GM18907 (cell line): Measurements from ENCODE around the gene GKN1.

ENCODE experiments used
- ATAC-seq: cut with Tn5 transposase; IDR thresholded peaks from one replicate; pipeline ENCODE4 v1.9.1; 2021; ENCODE audit warnings: mild to moderate bottlenecking, moderate library complexity; ENCODE audit not compliant: unreplicated experiment

The GKN1 gene

GRCh38 chr2:69003731-69004130, 29.3 kb downstream of the GKN1 start:
- ATAC-seq: no peak

GRCh38 chr2:69007169-69007568, 32.7 kb downstream of the GKN1 start:
- ATAC-seq: no peak

GRCh38 chr2:69007603-69008002, 33.2 kb downstream of the GKN1 start:
- no peak for ATAC-seq

- ATAC-seq: no peak
These were observed 36.2 kb downstream of the GKN1 start for GRCh38 chr2:69010437-69011194.

GRCh38 chr2:69011611-69012157, 37.2 kb downstream of the GKN1 start:
- ATAC-seq: no peak

GRCh38 chr2:69012310-69013141, 38.1 kb downstream of the GKN1 start:
- peak; percentile 63 for ATAC-seq

GRCh38 chr2:69013142-69013839, 38.9 kb downstream of the GKN1 start, which contains the start of gene ANTXR1:
Gene ANTXR1 (plus strand): TSS chr2:69013179. CDS start chr2:69013500, 321 bp downstream.
- no peak for ATAC-seq

- ATAC-seq: no peak
These were observed 39.7 kb downstream of the GKN1 start for GRCh38 chr2:69013840-69014821.

- ATAC-seq: no peak
These were observed 42.6 kb downstream of the GKN1 start for GRCh38 chr2:69017080-69017479.

GRCh38 chr2:69017835-69018234, 43.4 kb downstream of the GKN1 start:
- no peak for ATAC-seq

- ATAC-seq: no peak
These were observed 44.3 kb downstream of the GKN1 start for GRCh38 chr2:69018678-69019095.

- ATAC-seq: no peak
These were observed 46.3 kb downstream of the GKN1 start for GRCh38 chr2:69020496-69021426.

GRCh38 chr2:69021727-69022126, 47.3 kb downstream of the GKN1 start:
- ATAC-seq: no peak

- ATAC-seq: no peak
These were observed 48.1 kb downstream of the GKN1 start for GRCh38 chr2:69022548-69022947.

- ATAC-seq: no peak
These were observed 48.8 kb downstream of the GKN1 start for GRCh38 chr2:69023236-69023635.

- no peak for ATAC-seq
These were observed 51.6 kb downstream of the GKN1 start for GRCh38 chr2:69026026-69026425.

GRCh38 chr2:69026691-69027459, 52.4 kb downstream of the GKN1 start:
- ATAC-seq: no peak
